ENCODE data around the gene EGLN3.

- no peak for TF ChIP-seq CTCF (IDR thresholded peaks at IDR 0.05)
- TF ChIP-seq POLR2A (IDR thresholded peaks at IDR 0.05): peak; percentile 58
Measured at GRCh38 chr14:33950320-33951182, at the start of gene EGLN3.
